ENCODE results near the gene CDC42EP5.

CDC42EP5 gene

GRCh38 chr19:54416695-54417491, 56.2 kb downstream of the CDC42EP5 start:
- TF ChIP-seq CTCF (IDR thresholded peaks at IDR 0.05; ENCODE audit: low read depth, low read length), result no peak
- DNase-seq (ENCODE audit: extremely low read depth, low read depth), result no peak

- TF ChIP-seq CTCF (IDR thresholded peaks at IDR 0.05; ENCODE audit: low read depth, low read length), result no peak
- no peak for DNase-seq (ENCODE audit: extremely low read depth, low read depth)
Measured at GRCh38 chr19:54415901-54416673, 57.0 kb downstream of the CDC42EP5 start.

GRCh38 chr19:54415208-54415900, 57.7 kb downstream of the CDC42EP5 start, which contains the start of gene TTYH1:
TSS of gene TTYH1 (plus strand) at chr19:54415464. CDS start at chr19:54415553, 89 bp downstream.
- no peak for TF ChIP-seq CTCF (IDR thresholded peaks at IDR 0.05; ENCODE audit: low read depth, low read length)
- DNase-seq (ENCODE audit: extremely low read depth, low read depth), result no peak
